Karpas-422 (cell line): ENCODE measurements around the gene DNAJB13. TPM values are rescaled to one million over a fixed set of nuclear protein-coding genes. Genes with fewer than 3 reads are reported as not detected.
A peak's percentile ranks its signal among the peaks of the same experiment; 100 is the strongest.

Source experiments
- DNase-seq: peaks from one replicate; pipeline ENCODE4 v3.0.0-alpha.2; 2015
- H2AFZ ChIP-seq: fragments of 200-600 bp; sonication (generic); 2 replicates; pipeline ENCODE4 v1.6.1; 2014; ENCODE audit warnings: antibody characterized with exemption, low read length, mixed read lengths
- H3K27ac ChIP-seq: fragments of 200-600 bp; sonication (generic); 2 replicates; pipeline ENCODE4 v1.5.1; 2014; ENCODE audit warnings: mild to moderate bottlenecking, low read length, moderate library complexity
- H3K27me3 ChIP-seq: fragments of 200-600 bp; sonication (generic); 2 replicates; pipeline ENCODE4 v1.6.1; 2014; ENCODE audit warnings: low read length, mixed read lengths
- H3K36me3 ChIP-seq: fragments of 200-600 bp; sonication (generic); 2 replicates; pipeline ENCODE4 v1.6.1; 2014; ENCODE audit warnings: low read length, mixed read lengths; ENCODE audit not compliant: insufficient read depth
- H3K4me1 ChIP-seq: fragments of 200-600 bp; sonication (generic); 2 replicates; pipeline ENCODE4 v1.6.1; 2014; ENCODE audit warnings: mild to moderate bottlenecking, low read length, mixed read lengths
- H3K4me2 ChIP-seq: fragments of 200-600 bp; sonication (generic); 2 replicates; pipeline ENCODE4 v1.6.1; 2014; ENCODE audit warnings: low read length, low read depth, mild to moderate bottlenecking; ENCODE audit not compliant: poor library complexity, severe bottlenecking
- H3K4me3 ChIP-seq: fragments of 200-600 bp; sonication (generic); 2 replicates; pipeline ENCODE4 v1.5.1; 2014; ENCODE audit warnings: mild to moderate bottlenecking, antibody characterized with exemption, low read length, mixed read lengths
- H3K79me2 ChIP-seq: fragments of 200-600 bp; sonication (generic); 2 replicates; pipeline ENCODE4 v1.6.1; 2014; ENCODE audit warnings: mild to moderate bottlenecking, low read length, mixed read lengths
- H3K9ac ChIP-seq: fragments of 200-600 bp; sonication (generic); 2 replicates; pipeline ENCODE4 v1.6.0; 2014; ENCODE audit warnings: low read length
- H3K9me2 ChIP-seq: fragments of 200-600 bp; sonication (generic), shearing (Covaris generic); replicated peaks from 2 replicates; pipeline ENCODE4 v1.6.0; 2014; ENCODE audit warnings: mild to moderate bottlenecking, low read length, moderate library complexity; ENCODE audit not compliant: insufficient read depth
- H3K9me3 ChIP-seq: fragments of 300-700, 200-600 bp; sonication (generic); 2 replicates; pipeline ENCODE4 v1.6.1; 2014; ENCODE audit warnings: low read length, mixed read lengths
- H4K20me1 ChIP-seq: fragments of 200-600 bp; sonication (generic); 2 replicates; pipeline ENCODE4 v1.6.1; 2014; ENCODE audit warnings: mild to moderate bottlenecking, antibody characterized with exemption, low read length, low read depth; ENCODE audit not compliant: insufficient read depth
- total RNA-seq: library from RNA; depleted of rRNA; stranded (reverse); fragments of >200 nt; shearing (Covaris generic); gene quantifications from 2 replicates; pipeline ENCODE4 v1.2.3, GENCODE V29; 2014; ENCODE audit warnings: low replicate concordance

Gene DNAJB13
- total RNA-seq, 1 experiment from 2014 or later = not detected

DNA sequence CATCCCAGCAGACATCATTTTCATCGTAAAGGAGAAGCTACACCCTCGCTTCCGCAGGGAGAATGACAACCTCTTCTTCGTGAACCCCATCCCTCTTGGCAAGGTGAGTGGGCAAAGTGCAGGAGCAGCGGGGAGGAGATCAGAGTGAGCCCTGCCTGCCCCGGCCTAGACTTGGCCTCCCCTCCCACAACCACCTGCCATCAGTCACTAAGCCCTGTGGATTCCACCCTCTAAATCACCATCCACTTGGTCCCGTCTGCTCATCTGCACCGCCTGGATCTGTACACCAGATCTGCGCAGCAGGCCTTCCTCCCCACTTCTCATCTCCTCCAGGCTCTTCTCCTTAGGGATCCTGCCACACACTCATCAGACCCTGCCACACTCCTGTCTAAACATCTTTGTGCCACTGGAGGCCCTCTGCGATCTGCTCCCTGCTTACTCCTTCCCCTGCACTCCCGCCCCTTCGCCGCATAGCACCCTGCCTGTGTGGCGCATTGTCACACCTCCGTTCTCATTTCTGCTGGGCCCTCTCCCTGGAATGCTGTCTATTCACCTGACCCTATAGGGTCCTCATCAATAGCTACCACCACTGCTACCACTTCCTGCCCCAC, 17.6 kb downstream of the DNAJB13 start:
- H3K79me2 ChIP-seq = no peaks in the 10 kb centered on the region
- no peak overlapping the region for H3K4me3 ChIP-seq
- no peak overlapping the region for H3K27ac ChIP-seq
- H3K27me3 ChIP-seq = 0 out of 2 replicates have a peak, but pooled peaks cover 2% of the 10 kb centered on the region
- no peaks in the 10 kb centered on the region for H3K36me3 ChIP-seq
- no peak for DNase-seq
- H3K9me2 ChIP-seq = no peaks in the 10 kb centered on the region
- no peak overlapping the region for H2AFZ ChIP-seq
- peaks cover 12% of the 10 kb centered on the region; the same call in 1 of the 2 replicates for H4K20me1 ChIP-seq
- peaks cover 38% of the 10 kb centered on the region for H3K4me1 ChIP-seq
- H3K9me3 ChIP-seq = no peaks in the 10 kb centered on the region
- no peak overlapping the region for H3K9ac ChIP-seq
- no peak overlapping the region for H3K4me2 ChIP-seq

- Histone ChIP-seq H3K27ac (no peak overlapping the region), H3K9me3 (no peaks in the 10 kb centered on the region), H3K36me3 (0 out of 2 replicates have a peak, but pooled peaks cover 2% of the 10 kb centered on the region), H3K79me2 (no peaks in the 10 kb centered on the region), H4K20me1 (peaks cover 17% of the 10 kb centered on the region; the same call in 1 of the 2 replicates), H3K27me3 (0 out of 2 replicates have a peak, but pooled peaks cover 2% of the 10 kb centered on the region), H3K9me2 (no peaks in the 10 kb centered on the region), H2AFZ (no peak overlapping the region), H3K4me3 (no peak overlapping the region), H3K9ac (no peak overlapping the region), H3K4me2 (no peak overlapping the region), H3K4me1 (peaks cover 42% of the 10 kb centered on the region)
- DNase-seq = no peak
Observed at GRCh38 chr11:73969091-73969490, 18.3 kb downstream of the DNAJB13 start.

GRCh38 chr11:73969991-73970800, 19.4 kb downstream of the DNAJB13 start:
- Histone ChIP-seq H3K4me1 (peaks cover 43% of the 10 kb centered on the region), H3K9me2 (no peaks in the 10 kb centered on the region), H3K27me3 (no peaks in the 10 kb centered on the region), H3K36me3 (peaks cover 12% of the 10 kb centered on the region), H3K9me3 (no peaks in the 10 kb centered on the region), H3K27ac (peak overlapping the region; percentile 24; the same call in 1 of the 2 replicates), H3K79me2 (no peaks in the 10 kb centered on the region), H2AFZ (no peak overlapping the region), H3K9ac (no peak overlapping the region), H3K4me3 (no peak overlapping the region), H4K20me1 (peaks cover 25% of the 10 kb centered on the region; the same call in 1 of the 2 replicates), H3K4me2 (no peak overlapping the region)
- peak; percentile 63 for DNase-seq

DNA sequence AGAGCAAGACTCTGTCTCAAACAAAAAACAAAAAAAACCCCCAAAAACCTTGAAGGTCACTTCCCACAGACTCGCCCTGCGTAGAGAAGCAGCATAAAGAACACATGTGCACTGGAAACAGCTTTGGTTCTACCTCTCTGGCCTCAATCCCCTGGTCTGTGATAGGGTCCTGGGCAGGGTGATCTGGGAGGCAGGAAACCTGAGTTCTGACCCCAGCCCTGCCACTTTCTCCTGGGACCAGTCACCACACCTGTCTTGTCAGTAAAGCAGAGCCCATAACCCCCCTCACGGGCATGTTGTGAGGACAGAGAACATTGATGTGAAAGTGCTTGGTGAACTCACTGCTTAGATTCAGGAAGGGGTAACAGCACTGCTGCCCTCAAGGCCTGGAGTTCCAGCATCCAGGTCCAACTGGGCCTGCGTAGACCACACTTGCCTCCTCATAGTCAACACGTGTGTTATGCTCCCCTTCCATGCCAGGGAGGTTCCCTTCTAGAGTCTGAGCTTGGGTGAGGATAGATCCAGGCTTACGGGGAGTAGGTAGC, 20.4 kb downstream of the DNAJB13 start:
- H3K9me2 ChIP-seq = no peaks in the 10 kb centered on the region
- H3K27ac ChIP-seq = peak overlapping the region; percentile 21
- H3K4me1 ChIP-seq = peaks cover 48% of the 10 kb centered on the region
- no peak overlapping the region for H2AFZ ChIP-seq
- H3K36me3 ChIP-seq = peaks cover 18% of the 10 kb centered on the region
- no peak overlapping the region for H3K4me3 ChIP-seq
- peak; percentile 74 for DNase-seq
- H3K4me2 ChIP-seq = no peak overlapping the region
- no peaks in the 10 kb centered on the region for H3K79me2 ChIP-seq
- no peaks in the 10 kb centered on the region for H3K9me3 ChIP-seq
- H3K27me3 ChIP-seq = no peaks in the 10 kb centered on the region
- peaks cover 29% of the 10 kb centered on the region; the same call in 1 of the 2 replicates for H4K20me1 ChIP-seq
- H3K9ac ChIP-seq = no peak overlapping the region

DNA sequence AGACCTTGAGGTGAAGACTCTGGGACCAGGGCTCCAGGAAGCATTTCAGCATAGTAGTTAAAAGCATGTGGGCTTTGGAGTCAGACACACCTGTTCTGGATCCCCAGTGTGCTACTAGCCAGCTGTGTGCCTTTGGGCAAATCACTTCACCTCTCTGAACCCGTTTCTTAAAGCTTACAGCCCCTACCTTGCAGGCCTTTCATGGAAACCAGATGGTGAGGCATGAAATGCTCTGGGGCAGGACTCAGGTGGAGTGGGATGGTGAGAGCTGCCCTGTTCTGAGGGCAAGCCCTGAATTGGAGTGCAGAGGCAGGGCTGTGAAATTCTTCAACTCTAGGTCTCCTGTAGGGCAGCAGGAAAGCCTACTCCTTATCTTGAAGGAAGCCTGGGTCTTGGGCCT, 21.4 kb downstream of the DNAJB13 start:
- no peaks in the 10 kb centered on the region for H3K9me3 ChIP-seq
- H2AFZ ChIP-seq = no peak overlapping the region
- H3K4me3 ChIP-seq = no peak overlapping the region
- peaks cover 27% of the 10 kb centered on the region for H3K36me3 ChIP-seq
- no peaks in the 10 kb centered on the region for H3K27me3 ChIP-seq
- H3K4me1 ChIP-seq = peaks cover 58% of the 10 kb centered on the region
- no peak overlapping the region for H3K4me2 ChIP-seq
- no peaks in the 10 kb centered on the region for H3K9me2 ChIP-seq
- peak; percentile 65 for DNase-seq
- H3K27ac ChIP-seq = peak overlapping the region; percentile 65
- H3K79me2 ChIP-seq = no peaks in the 10 kb centered on the region
- no peak overlapping the region for H3K9ac ChIP-seq
- H4K20me1 ChIP-seq = peaks cover 37% of the 10 kb centered on the region

DNA sequence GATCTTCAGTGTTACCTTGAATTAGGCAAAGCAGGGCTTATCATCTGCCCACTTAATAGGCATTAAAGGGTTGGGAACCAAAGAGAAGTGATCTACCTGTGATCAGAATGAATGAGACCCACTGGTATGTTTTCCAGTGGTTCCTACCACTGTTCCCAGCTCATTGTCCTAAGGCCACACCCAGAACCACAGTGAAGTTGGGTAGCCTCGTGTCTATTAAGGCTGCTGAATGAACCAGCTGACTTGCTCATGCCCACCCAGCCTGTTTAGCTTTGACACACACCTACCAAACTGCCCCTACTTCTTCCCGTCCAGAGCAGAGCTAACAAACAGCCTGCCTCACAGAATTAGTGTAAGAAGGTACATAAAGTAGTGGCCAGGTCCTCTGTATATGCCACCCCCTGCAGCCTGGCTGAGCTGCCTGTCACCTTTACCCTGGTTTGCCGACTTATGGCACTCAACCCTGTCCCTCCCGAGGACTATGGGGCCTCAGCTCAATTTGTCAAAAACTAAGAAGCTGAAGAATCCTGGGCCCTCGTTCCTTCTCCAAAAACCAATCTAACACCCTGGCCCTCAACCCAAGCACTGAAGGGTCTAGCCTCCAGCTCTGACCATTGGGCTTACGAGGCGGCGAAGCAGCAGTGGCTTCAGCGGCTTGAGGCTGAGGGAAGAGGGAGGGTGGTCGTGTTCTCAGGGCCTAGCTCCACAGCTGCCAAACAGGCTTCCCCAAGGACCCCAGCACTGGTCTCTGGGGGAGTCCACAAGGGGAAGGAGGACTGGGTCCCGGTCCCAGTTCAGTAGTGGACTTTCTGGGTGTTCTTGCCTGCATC, 22.0 kb downstream of the DNAJB13 start:
- H3K4me1 ChIP-seq = peaks cover 64% of the 10 kb centered on the region
- peak overlapping the region; percentile 30; the same call in 1 of the 2 replicates for H3K9ac ChIP-seq

DNA sequence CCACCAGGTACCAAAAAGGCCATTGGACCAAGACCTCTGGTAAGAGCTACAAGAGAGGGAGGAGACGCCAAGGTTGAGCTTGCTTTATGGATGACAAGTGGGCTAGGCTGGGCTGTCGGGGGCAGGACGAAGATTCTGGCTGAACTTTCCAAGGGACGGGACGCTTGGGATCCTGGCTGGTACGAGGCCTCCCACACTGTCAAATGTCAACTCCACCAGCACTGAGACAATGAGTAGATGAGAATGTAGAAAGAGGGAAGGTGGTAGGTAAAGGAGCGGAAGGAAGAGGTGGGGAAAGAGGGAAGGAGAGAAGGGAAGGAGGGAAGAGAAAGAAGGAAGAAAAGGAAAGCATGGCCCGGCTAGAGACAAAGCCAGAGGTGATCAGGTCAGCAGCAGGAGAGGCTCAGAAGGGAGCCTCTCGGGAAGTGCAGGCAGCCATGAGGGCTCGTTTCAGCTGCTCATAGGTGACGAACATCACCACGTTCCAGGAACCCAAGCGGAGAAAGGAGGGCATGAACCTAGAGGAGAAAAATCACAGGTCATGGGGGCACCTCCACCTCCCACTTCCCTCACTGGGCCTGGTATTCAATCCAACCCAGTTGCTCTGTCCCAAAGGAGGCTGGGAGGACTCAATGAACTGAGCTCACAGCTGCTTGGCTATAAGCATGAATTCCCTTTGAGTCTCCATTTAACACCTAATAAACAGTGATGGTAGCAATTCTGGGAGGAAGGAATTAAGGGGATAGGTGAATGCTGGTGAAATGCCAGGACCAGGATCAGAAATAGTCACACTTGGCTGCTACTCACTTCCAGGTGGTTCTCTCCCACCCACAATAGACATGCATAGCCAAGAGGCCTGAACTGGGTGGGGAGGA, 24.0 kb downstream of the DNAJB13 start:
- H3K4me3 ChIP-seq = no peak overlapping the region
- H3K79me2 ChIP-seq = no peaks in the 10 kb centered on the region
- peaks cover 62% of the 10 kb centered on the region for H4K20me1 ChIP-seq
- peaks cover 53% of the 10 kb centered on the region for H3K36me3 ChIP-seq
- no peaks in the 10 kb centered on the region for H3K9me3 ChIP-seq
- DNase-seq = no peak
- H3K27ac ChIP-seq = no peak overlapping the region
- H2AFZ ChIP-seq = no peak overlapping the region
- no peaks in the 10 kb centered on the region for H3K27me3 ChIP-seq
- H3K4me1 ChIP-seq = peaks cover 84% of the 10 kb centered on the region
- H3K4me2 ChIP-seq = no peak overlapping the region
- H3K9me2 ChIP-seq = no peaks in the 10 kb centered on the region
- no peak overlapping the region for H3K9ac ChIP-seq

More for the DNA sequence above, 22.0 kb downstream of the DNAJB13 start:
- H3K27me3 ChIP-seq = no peaks in the 10 kb centered on the region
- peak overlapping the region; percentile 65 for H3K27ac ChIP-seq
- peak; percentile 62 for DNase-seq
- no peak overlapping the region for H3K4me3 ChIP-seq
- peaks cover 43% of the 10 kb centered on the region for H4K20me1 ChIP-seq
- H3K36me3 ChIP-seq = peaks cover 33% of the 10 kb centered on the region
- no peaks in the 10 kb centered on the region for H3K9me3 ChIP-seq
- no peaks in the 10 kb centered on the region for H3K79me2 ChIP-seq
- no peaks in the 10 kb centered on the region for H3K9me2 ChIP-seq
- no peak overlapping the region for H2AFZ ChIP-seq
- no peak overlapping the region for H3K4me2 ChIP-seq
